CD4-positive, alpha-beta T cell treated with Interleukin-1 beta for 1 hour (primary cell): ENCODE data around the gene NDEL1.

ENCODE experiments used
- DNase-seq, 2 donors: peaks; one replicate each; pipeline ENCODE4 v3.0.0-alpha.2; 2020 to 2022

Gene NDEL1

DNA sequence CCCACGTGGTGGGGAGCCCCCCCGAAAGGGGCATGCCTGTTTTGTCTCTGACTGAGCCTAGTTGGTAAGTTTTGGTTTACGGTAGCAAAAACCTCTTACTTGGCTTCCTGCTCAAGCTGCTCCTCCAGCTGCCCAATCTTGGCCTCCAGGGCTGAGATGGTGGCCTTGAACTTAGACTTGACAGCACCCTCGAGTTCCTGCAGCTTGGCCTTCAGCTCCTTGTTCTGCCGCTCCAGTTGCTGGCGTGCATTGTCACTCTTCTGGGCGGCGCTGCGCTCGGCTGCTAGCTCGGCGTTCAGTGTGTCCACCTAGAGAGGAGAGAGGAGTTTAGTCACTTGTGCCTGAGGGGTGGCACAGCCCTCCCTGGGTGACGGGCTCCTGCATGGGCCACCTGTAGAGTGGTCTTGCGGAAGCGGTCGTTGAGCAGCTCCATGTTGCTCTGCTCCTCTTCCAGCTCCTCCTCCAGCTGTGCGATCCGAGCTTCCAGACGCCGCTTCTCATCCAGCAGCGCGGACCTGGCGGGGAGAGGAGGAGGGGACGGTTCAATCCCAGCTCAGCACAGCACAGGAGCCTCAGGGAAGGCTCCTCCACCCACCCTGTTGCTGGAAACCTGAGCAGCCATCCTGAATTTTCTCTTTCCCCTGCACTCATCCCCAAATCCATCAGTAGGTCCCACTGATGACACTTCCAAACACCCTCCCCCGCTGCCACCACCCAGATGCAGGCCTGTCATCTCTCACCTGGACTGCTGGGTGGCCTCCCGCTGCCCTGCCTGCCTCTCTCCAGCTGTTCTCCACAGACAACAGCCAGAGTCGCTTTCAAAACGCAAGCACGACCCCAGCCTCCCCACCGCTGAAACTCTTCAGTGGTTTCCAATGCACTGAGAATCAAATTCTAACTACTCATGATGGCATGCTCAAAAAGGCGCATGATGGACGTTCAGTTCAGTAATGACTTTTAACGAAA is 44.6 kb downstream of the NDEL1 start:
- no peak for DNase-seq

DNA sequence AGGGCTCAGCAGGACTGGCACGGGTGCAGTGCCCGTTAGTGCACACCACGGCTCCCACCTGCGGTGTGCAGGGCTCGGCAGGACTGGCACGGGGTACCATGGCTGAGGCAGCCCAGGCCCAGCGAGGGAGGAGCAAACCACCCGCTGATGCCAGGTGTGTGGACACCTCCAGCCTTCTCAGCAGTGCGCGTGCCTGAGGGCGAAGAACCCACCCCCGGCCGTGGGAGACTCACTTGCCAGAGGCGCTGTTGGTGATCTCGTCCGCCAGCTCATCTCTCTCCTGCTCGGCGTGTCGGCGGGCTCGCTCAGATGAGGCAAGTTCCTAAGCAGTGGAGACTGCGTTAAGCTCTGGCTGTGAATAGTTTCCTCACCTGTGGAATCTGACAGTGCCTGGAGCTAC is 45.4 kb downstream of the NDEL1 start:
- no peak for DNase-seq

DNA sequence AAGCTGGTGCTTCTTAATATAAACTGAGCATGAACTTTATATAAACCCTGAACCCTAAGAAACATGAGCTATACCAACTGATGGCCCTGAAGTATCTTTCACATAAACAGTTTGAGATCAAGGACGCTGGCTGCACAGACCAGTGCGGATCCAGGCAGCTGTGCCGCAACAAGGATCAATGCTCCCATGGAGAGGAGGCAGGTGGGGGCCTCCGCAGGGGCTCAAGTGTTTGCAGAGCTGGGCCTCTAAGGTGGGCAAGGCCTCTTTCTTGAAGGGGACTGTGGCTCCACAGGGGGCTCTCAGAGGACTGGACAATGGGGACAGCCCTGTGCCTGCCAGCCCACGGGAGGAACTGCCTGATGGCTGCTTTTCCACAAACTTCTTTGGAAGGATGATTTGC is 46.0 kb downstream of the NDEL1 start:
- no peak for DNase-seq

DNA sequence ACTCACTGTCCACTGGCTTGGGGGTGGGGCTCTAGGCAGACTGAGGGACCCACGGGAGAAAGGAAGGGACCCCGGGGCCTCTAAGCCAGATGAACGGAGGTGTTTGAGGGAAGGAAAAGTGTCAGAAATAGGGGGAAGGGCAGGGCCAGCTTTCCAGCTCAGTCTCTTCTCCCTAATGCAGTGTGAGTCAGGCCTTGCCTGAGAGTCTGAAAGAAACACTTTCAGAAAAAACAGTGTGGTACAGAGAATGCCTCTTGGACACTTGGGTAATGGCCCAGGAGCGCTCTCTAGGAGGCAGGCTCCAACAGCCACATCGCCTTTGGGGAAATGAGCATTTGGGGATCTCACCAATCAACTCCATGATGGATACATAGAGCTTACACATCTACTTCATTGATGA is 46.9 kb downstream of the NDEL1 start:
- no peak for DNase-seq

DNA sequence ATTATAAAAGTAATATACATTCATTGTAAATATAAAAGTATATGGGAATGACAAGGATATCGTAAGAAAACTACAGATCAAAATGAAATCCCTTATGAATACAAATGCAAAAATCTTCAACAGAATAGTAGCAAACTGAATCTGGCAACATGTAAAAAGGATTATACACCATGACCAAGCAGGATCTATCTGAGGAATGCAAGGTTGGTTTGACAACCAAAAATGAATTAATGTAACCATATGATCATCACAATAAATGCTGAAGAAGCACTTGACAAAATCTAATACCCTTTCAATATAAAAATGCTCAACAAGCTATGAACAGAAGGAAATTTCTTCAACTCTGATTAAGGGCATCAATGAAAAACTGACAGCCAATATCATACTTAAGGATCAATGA is 48.8 kb downstream of the NDEL1 start:
- no peak for DNase-seq

DNA sequence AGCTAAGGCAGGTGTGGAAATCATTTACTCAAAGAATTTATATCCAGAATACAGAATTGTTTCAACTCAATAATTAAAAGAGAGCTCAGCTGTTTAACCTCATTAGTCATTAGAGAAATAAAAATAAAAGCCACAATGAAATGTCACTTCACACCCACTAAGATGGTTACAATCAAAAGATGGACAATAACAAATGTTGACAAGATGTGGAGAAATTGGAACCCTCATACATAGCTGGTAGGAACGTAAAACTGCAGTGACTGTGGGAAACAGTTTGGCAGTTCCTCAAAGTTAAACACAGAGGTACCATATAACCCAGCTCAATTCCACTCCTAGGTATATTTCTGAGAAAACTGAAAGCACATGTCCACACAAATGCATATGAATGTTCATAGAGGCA is 49.8 kb downstream of the NDEL1 start:
- DNase-seq: no peak

DNA sequence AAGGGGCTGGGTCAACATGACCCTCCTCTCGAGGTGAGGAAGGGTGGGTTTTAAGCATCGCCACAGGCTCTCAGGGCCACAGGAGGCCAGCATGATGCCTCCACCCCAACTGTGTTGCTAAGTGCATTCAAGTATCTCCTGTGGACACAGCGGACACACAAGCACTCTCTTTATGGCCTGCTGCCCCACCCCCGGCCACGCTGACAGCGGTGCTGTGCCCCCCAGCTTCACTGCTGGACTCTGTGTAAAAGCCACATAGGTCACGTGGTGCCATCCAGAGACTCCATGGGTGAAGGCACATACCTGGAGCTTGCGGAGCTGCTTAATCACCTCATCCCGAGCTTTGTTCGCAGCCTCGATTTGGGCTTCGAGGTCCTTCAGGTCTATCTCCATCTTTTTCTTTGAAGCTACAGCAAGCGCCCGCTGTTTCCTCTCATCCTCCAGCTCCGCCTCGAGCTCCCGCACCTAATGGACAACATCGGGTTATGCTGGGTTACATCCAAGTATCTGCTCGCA is 51.5 kb downstream of the NDEL1 start:
- DNase-seq: no peak

DNA sequence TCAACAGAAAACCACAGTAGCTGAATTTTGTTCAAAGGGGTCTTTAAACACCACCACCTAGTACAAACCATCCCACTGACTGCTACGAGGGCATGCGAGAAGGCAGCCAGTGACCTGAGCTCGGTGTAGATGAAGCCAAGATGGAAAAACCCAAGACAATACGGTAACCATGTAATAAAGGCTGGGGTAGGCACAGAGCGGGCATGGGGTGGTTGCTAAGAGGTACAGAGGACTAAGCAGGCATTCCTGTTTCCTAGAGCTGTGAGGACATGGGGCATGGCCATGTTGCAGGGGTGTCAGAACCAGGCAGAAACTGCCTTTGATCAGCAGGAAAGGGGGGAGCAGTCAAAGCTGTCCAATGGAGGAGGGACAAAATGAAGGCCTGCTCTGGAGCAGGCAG is 52.1 kb downstream of the NDEL1 start:
- DNase-seq: no peak

DNA sequence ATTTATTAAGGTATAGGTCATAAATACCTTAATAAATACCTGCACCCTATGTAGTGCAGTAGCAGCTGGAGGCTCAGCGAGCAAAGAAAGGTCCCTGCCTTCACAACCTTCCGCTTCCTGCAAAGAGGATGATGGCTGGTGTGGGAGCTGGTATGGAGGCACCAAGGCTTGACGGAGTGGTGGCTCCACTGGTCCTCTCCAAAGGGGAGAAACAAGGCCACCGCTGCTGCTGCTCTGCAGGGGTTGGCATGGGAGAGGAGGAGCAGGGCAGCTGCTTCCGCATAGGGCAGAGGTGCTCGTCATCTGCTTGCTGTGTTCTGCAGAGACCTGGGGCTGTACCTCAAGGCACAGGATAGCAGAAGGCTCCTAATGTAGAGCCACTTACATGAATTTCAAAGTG is 52.8 kb downstream of the NDEL1 start:
- DNase-seq: no peak

DNA sequence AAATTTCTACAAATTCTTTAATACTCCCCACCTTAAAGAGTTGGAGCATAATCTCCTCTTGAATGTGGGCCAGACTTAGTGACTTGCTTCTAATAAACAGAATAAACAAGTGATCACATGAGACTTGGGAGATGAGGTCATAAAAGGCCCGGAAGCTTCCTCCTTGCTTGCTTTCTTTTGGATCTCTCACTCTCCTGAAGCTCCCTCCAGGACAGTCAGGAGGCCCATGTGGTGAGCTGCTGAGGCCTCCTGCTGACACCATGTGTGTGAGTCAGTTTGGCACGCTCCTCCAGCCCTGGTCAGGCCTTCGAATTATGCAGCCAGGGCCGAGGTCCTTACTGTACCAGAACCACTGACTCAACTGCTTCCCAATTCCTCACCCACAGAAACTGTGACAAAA is 53.2 kb downstream of the NDEL1 start:
- DNase-seq: no peak

DNA sequence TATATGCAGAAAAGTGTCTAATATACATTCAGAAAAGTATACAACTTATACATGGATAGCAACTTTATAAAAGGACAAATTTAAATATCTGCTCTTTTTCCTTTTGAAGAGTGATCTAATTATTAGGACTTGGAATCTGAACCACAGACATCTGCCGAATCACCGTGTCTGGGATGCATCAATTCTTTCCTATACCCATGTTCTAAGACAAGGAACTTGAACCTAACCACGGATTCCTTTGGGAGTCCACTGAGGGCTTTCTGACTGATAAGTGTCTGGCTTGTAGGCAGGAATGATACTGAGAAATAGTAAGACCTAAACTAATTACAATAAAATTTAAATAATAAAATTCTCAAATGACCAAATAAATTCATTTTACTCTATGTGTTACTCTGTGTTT is 54.2 kb downstream of the NDEL1 start:
- DNase-seq: no peak

DNA sequence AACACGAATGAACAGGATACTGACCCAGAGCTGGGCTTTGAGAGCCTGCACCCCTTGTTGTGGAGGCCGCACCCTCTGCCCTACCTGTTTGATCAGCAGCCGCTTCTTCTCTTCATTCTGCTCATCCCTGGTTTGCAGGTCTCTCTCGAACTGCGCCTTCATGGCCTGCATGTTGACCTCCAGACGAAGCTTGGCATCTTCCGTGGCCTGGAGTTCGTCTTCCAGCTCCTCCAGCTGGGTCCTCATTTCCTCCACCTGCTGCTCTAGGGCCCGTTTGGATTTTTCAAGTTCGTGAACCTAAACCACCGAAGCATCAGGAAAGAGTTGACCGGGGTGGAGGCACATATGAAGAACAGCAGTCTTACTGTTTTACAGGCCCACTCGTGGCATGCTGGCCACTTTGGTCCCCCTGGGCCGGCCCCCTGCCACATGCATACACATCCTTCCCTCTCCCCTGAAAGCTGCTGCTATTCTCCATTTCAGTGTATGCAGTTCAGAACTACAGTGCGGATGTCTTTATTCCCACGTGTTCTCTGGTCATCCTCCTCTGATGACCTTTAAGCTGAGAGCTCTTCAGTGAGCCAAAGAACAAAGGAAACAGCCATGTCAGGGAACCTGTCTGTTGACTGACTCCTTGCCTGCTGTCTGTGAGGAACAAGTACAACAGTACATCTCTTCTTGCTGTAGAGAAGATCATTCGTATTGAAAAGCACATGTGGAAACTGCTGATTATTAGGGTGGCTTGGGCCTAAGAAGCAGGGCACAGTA is 54.8 kb downstream of the NDEL1 start:
- no peak for DNase-seq

DNA sequence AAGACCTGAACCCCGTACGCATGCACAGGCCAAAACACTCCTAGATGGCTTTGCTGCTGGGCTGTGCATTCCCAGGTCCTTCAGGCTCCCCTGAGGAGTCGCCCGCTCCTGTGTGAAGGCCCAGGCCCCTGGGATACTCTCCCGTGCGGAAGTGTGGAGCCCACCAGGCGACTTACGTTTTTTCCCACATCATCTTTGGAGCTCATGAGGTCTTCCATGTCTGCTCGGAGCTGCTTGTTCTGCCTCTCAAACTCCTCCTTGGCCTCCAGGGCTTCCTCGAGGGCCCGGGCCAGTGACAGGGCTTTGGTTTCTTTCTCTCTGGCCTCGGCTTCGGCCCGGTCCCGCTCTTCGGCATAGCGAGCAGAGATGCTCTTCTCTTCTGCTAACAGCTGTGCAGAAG is 56.4 kb downstream of the NDEL1 start:
- DNase-seq: no peak

DNA sequence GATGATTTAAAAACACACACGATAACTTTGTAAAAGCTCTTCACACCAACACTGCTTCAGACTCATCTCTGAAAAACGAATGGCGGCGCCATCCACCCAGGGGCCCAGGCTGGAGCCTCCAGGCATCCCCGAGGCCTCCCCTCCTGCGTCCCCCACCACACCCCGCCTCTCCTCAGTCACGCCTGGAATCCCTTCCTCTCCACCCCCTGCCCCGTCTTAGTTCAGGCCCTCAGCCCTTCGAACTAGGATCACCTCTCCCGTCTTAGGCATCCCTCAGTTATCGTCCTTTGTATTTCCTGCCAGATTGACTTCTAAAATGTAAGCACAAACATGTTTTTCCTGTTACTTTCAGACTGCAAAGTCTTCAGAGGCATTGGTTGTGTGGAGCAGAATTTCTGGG is 58.3 kb downstream of the NDEL1 start:
- DNase-seq: no peak

DNA sequence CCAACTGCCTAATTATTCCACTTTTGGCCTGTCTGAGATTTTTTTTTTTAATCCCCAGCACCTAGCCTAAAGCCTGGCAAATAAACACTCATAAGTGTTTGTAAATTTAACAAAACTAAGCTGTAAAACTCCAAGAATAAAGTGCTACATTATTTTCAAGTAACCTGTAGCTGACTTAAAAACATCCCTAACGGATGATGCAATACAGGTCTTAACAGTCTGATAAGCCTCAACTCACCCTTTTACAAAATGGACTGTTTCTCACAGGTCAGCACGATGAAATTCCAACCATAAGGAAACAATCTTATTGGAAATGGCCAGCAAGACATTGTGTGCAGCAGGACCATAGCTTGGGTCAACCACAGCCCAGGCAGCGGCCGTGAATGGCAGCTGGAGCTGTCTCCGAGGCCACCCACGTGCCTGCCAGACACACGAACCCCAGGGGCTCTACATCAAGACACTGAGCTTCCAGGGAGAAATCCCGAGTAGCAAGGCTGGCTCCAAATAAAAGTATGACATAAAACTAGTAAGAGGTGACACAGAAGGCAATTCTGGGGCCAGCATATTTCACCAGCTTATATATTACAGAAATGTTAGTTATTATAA is 58.9 kb downstream of the NDEL1 start:
- no peak for DNase-seq

DNA sequence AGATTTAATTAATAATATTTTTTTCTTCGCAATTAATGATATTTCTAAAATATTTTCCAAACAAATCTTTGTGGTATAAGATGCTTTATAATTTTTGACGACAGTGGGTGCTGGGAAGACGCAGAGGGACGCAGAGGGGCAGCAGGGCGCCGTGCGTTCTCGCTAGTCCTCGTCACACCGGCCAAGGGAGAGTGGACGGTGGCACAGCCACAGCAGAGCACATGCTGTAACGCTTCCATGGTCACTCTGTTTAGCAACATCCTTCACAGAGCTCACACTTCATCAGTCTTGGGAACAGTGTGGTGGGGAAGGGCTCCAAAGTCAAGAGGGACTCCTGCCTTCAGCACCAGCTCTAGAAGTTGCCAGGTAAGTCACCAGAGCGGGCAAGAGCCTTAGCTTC is 60.4 kb downstream of the NDEL1 start:
- DNase-seq: no peak

DNA sequence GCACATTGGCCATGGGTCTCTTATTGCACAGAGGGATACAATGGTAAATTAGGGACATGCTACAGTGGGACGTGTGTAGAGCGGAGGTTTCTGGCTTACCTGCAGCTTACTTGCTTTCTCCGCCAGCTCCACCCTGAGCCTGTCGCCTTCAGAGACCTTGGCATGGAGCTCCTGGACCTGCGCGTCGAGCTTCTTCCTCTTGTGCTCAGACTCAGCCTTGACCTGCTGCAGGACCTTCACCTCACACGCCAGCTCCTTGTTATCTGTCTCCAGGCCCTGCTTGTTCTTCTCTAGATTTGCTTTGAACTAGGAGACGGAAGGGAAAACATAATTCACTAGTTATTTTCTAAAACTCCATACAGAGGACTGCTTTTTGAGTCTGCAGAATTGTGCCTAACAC is 63.5 kb downstream of the NDEL1 start:
- no peak for DNase-seq

DNA sequence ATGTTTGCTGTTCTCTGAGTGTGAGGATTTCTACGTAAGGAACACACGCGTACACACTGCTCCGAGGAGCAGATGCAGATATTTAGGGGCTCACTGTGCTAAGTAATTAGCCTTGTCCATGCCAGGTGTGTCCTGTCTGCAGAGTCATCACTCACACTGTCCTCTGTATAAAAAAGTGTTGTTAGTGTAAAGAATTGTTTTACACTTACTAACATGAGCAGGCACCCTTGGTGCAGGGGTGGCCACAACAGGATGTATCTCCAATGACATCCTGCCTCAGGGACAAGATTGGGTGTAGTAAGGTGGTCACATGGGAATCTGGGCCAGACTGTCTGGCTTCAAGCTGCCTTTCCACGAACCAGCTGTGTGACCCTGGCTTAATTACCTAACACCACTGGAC is 63.9 kb downstream of the NDEL1 start:
- no peak for DNase-seq

DNA sequence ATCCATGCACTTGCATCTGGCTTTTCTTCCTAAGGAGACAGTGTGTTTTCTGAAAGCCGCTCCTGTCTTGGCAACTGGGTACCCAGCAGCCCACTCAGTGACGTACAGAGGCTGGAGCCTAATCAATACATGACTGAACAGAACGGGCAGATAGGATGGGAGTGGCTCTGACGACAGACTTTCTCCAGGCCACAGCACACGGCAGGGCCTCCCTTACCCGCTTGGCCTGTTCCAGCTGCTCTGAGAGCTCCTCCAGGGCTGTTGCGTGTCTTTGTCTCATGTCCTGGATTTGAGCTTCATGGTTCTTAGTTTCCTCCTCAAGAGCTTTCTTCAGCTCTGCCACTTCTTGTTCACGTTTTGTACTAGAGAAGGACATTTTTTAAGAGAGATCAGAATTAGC is 64.9 kb downstream of the NDEL1 start:
- no peak for DNase-seq

DNA sequence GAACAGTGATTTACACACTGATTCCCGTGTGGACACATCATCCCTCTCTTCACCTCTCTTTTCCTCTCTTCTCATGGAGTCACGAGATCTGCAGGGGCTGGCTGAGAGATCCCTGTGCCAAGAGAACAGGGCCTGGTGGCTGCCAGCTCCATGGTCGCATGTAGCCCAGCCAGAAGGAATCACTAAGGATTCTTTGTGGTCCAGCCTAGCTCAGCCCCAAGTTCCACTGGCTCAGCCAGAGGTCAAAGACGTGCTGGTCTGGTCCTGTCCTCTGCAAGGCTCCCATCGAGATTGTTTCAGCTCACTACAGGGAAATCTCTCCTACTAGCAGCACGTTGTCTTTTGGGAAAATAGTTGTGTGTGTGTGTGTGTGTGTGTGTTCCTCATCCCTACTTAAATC is 66.4 kb downstream of the NDEL1 start:
- DNase-seq: no peak

DNA sequence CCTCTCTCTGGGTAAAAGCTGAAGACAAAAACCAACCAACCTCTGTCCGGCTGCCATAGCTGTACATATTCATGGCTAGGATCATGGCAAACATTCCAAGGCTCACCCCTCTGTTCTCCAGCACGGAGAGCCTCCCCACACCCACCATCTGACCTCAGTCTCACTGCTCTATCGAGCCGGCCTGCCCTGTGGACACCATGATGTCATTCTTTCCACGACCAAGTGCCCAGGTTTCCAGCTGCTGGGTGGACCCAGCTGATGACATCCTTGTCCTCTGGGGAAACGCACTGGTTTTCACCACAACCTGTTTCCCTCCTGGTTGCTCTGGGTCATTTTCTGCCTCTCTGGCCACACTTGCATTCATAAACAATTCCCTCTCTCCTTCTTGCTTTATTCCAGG is 67.7 kb downstream of the NDEL1 start:
- no peak for DNase-seq

DNA sequence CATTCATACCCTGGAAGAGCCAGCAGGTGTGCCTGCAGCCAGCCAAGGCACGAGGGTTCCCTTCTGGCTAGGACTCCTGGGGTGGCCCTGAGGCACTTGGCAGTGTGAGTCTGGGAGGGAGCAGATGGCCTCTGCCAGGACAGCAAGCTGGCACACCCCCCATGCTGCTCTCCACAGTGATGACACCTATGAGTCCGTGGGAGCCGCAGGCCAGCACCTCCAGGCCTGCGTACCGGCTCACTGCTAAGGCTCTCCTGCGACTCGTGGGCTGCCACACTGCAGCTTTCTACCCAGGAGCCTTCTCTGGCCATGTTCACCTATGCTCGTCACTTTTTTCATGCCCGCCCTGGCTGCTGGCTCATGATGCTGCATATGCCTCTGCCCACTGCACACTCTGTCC is 68.1 kb downstream of the NDEL1 start:
- DNase-seq: no peak

DNA sequence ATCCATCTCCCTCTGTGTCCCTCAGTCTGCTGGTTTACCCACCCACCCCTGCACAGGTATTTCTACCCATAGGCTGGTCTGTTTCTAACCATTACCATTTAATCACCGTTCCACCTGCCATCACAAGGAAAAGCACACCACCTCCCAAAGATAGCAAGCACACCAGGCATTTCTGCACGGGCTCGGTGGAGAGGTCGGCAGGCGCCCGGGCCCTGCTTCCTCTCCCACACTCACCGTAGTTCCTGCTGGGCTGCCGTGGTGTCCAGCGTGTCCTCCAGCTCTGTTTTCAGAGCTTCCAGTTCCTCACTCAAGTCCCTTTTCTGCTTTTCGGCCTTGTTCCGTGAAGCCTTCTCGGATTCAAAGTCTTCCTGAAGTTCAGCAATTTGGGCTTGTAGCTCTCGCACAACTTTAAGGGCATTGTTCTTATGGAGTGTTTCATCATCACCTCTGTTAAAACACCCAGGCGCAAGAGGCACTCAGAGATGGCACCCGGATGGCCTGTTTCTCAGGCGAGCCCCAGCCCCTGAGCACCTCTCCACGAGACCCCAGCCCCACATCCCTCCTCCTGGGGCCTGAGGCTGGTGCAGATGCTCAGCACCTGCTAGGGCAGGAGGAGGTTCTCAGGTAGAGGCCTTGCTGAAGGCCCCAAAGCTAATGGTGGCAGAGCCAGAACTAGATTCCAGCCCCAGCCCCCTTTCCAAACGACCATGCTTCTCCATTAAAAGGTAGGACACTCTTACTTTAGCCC is 69.0 kb downstream of the NDEL1 start:
- DNase-seq: no peak
